CD4-positive, alpha-beta T cell treated with Interleukin-17A for 4 hours (primary cell): Measurements from ENCODE around the gene MAN1B1.
"Not testable (repeated sequence)": the region's sequence is repeated elsewhere in the genome, so short reads cannot be mapped to it uniquely, and the experiment has no call there.

Source experiments
- DNase-seq: peaks from one replicate; pipeline ENCODE4 v3.0.0-alpha.2; 2020; ENCODE audit warnings: mixed read lengths

Gene MAN1B1

DNA sequence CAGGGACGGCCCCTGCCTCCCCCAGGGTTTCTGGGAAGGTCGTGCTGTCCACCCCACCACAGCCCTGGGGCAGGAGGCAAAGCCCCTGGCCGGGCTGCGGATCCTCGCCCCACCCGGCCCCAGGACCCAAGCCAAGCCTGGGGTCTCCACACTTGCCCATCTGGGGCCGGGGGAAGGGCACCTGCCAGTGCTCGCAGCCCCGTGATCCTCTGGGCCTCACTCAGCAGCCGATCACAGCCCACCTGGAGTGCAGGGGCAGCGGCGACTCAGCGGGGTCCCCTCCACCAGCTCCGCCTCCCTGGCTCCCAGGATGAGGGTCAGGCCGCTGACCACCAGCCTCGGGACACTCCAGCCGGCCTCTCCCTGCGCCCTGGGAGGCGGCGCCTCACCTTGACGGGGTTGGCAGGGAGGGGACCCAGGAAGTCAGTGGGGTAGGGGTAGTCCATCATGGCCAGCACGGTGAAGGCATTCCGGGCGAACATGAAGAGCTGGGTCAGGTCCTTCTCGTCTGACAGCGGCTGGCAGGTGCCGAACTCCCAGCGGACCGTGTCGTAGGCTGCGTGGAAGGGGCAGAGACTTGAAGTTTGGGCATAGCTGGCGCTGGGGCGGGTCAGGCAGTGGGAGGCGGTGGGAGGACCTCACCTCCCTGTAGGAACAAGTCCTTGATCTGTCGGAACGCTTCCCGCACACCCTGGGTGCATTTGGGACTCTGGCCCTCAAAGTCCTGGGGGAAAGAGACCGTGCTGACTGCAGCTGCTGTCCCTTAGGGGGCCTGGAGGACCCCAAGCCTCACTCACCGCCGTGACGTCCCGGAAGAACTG is 26.0 kb downstream of the MAN1B1 start:
- DNase-seq, result no peak

DNA sequence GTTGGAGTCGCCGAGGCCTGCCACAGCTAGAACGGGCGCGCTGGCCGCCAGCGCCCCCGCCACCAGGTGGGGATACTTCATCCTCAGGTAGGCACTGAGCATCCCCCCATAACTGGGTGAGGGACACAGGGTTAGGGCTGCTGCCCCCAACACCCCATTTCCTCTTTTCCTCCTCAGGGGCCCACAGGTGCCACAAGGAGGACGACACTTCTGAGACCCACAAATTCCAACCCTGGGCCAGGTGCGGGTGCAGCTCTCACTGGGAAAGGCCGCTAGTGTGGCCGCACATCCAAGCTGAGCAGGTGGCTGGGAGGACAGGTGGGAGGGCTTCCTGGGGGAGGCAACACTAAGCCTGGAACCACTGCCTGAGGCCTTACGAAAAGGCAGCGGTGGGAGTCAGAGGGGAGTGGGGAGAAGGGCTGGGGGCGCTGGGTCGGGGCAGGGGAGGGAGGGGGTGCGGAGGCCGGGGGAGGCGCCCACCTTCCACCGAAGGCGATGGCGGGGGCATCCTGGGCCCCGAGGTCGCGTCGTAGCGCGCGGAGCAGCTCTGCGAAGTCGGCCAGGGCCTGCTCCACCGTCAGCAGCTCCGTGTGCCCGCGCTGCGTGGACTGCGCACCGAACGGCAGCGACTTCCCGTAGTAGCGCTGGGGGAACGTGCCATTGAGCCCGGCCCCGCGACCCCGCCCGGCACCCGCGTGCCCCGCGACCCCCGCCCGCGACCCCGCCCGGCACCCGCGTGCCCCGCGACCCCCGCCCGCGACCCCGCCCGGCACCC is 26.8 kb downstream of the MAN1B1 start:
- DNase-seq, result peak; percentile 55

DNA sequence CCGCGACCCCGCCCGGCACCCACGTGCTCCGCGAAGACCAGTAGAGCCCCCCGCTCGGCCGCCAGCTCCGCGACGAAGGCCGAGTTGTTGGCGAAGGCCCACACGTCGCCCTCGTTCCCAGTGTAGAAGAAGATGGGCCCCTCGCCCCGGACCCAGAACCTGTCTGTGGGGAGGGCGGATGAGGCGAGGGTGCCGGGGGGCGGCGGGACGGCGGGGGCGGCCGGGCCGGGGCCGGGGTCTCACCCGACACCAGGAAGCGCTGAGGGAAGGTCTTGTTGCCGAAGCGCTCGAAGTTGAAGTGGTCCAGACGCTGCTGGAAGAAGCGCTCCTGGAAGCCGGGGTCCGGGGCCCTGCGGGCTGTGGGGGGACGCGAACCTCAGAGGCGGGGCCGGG is 27.4 kb downstream of the MAN1B1 start:
- DNase-seq, result no peak

DNA sequence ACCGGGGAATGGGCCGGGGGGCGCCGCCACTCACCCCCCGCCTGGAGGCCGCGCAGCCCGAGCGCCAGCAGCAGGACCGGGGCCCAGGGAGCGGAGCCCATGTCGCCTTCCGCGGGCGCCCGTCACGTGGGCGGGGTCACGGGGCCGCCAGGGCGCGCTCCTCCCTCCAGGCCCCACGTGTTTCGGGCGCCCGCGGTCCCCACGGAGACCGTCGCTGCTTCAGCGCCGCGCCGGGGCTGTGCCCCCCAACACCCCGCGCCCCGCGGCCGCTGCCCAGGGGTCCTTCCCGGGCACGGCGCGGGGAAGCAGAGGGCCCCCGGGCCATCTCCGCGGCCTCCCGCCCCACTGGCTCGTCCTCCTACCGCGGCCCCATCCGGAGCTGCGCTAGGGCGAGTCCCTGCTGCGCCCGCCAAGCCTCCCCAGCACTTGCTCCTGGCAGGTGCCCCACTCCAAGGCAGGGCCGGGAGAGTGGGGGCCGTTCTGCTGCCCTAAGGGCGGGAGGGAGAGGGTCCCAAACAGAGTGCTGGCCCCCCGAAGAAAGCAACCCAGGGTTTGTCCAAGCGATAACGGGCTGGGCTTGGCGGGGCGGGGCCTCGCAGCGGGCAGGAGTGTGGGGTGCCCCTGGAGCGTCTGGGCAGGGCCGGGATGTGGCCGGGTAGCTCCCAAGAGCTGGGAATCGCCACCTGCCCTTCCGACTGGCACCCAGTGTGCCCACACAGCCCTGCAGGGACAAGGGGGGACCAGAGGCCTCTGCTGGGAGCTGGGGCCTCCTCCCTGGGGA is 28.0 kb downstream of the MAN1B1 start, which contains the start of gene DPP7:
DPP7 (minus strand) TSS at position 121 of the 781 bp plus-strand sequence; CDS start at position 101, 20 bp downstream.
- peak; percentile 87 for DNase-seq

DNA sequence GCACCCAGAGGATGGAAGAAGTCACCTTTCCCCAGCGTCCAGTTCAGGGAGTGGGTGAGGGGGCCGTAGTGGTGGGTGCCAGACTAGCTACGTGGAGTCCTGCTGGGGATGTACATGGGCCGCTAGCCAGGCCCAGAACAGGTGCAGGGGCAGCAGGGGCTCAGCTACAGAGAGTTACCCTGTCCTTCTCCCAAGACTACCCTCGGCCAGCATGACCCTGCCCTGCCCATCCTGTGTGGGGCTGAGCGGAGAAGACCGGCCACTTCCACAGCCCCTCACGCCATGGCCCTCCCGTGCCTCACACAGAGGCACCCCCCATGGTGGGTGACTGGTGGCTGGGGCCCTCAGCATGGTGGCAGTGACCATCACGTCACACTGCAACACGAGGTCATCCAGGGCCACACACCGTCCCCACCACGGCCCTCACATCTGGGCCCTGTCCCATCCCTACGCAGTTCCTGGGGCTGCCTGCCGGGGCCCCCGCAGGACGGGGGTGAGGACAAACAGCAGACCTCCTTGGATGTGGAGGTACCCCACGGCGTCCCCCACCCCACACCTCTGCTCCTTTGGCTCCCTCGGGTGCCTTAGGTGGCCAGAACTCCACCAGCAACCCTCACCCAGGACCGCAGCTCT is 28.7 kb downstream of the MAN1B1 start:
- no peak for DNase-seq

DNA sequence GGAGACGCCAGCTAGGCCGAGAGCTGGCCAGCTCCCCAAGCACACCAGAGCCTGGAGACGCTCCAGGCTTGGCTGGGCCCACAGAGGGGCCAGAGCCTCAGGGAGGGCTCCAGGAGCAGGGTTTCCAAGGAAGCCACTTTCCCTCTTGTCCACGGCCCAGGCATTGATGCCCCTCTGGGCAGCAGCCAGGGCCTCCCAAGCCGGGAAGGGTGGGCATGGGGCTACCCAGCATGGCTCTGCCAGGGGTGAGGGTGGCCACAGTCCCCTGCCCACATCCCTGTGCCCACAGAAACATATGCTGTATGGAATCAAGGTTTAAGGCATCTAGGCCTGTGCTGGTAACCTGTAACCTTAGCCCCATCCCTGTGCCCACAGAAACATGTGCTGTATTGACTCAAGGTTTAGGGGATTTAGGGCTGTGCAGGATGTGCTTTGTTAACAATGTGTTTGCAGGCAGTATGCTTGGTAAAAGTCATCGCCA is 29.3 kb downstream of the MAN1B1 start:
- no peak for DNase-seq

DNA sequence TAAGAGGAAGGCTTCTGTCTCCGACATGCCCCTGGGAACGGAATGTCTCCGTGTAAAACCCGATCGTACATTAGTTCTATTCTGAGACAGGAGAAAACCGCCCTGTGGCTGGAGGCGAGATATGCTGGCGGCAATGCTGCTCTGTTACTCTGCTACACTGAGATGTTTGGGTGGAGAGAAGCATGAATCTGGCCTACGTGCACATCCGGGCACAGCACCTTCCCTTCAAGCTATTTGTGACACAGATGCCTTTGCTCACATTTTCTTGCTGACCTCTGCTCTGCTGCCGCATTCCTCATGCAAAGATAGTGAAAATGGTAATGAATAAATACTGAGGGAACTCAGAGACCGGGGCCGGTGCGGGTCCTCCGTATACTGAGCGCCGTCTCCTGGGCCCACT is 29.9 kb downstream of the MAN1B1 start:
- DNase-seq, result no peak

DNA sequence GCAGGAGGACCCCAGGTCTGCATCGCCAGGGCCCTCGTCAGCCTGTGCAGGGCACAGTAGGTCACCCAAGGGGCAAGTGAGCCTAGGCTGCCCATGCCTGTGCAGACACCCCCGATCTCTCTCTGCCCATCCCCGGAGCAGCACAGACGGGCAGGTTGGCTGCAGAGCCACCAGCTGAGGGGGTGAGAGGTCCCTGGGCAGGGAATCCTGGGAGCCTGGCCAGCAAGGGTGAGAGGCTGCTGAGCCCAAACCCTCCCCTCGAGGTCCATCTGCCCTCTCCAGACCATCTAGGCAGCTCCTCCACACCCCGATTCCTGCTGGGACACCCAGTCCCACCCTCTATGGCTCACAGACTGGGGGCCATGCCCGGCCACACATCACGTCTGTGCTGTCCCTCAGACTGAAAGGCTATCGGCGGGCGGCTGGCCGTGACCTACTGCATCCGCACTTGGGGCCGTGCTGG is 30.5 kb downstream of the MAN1B1 start:
- no peak for DNase-seq

DNA sequence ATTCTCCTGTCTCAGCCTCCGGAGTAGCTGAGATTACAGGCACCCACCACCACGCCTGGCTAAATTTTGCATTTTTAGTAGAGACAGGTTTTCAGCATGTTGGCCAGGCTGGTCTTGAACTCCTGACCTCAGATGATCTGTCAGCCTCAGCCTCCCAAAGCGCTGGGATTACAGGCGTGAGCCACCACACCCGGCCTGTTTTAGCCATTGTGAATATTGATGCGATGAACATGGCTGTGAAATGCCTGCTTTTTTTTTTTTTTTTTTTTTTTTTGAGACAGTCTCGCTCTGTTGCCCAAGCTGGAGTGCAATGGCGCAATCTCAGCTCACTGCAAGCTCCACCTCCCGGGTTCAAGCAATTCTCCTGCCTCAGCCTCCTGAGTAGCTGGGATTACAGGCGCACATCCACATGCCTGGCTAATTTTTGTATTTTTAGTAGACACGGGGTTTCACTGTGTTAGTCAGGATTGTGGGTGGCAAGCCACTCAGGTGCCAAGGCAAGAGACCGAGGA is 31.4 kb downstream of the MAN1B1 start:
- DNase-seq, result not testable (repeated sequence)

DNA sequence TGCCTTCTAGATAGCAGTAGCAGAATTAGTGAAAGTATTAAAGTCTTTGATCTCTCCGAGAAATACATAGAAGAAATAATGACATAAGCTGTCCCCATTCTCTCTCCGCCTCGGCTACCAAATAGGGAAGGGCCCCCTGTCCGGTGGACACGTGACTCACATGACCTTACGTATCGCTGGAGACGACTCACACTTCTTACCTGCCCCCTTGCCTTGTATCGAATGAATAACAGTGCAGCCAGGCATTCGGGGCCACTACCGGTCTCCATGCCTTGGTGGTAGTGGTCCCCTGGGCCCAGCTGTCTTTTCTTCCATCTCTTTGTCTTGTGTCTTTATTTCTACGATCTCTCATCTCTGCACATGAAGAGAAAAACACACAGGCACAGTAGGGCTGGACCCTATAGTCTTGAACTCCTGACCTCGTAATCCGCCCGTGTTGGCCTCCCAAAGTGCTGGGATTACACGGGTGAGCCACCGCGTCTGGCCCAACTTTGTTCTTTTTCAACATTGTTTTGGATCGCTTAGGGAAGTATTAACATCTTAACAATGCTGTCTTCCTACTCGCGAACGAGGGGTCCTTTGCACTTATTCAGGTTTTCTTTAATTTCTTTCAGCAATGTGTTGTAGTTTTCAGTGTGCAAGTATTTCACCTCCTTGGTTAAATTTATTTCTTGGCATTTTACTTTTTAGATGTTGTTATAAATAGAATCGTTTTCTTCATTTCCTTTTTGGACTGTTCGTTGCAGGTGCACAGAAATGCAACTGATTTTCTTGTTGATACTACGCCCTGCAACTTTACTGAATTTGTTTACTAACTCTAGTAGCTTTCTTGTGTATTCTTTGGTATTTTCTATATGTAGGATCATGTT is 35.4 kb downstream of the MAN1B1 start:
- not testable (repeated sequence) for DNase-seq

DNA sequence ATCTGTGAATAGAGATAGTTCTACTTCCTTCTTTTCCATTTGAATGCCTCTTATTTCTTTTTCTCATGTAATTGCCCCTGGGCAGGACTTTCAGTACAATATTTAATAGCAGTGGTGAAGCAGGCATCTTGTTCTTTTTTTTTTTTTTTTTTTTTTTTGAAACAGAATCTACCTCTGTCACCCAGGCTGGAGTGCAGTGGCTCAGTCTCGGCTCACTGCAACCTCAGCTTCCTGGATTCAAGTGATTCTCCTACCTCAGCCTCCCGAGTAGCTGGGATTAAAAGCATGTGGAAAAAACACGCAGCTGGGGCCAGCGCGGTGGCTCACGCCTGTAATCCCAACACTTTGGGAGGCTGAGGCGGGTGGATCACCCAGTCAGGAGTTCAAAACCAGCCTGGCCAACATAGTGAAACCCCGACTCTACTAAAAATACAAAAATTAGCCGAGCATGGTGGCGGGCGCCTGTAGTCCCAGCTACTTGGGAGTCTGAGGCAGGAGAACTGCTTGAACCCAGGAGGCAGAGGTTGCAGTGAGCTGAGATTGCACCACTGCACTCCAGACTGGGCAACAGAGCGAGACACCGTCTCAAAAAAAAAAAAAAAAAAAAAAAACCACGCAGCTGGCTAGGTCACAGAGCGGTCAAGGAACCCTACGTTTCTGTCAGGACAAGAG is 36.1 kb downstream of the MAN1B1 start:
- not testable (repeated sequence) for DNase-seq

DNA sequence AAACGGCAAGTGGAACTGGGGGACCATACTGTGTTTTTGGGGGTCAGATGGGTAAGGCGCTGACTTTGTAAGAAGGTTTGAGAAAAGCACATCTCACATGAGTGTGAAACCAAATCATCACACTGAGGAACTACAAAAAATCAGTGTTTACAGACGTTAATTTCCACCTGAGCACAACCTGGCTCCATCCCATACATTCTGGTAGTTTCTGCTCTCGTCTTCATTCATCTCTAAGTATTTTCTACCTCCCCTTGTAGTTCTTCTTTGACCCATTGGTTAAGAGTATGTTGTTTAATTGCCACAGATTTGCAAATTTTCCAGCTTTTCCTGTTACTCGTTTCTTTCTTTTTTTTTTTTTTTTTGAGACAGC is 36.7 kb downstream of the MAN1B1 start:
- DNase-seq, result no peak

DNA sequence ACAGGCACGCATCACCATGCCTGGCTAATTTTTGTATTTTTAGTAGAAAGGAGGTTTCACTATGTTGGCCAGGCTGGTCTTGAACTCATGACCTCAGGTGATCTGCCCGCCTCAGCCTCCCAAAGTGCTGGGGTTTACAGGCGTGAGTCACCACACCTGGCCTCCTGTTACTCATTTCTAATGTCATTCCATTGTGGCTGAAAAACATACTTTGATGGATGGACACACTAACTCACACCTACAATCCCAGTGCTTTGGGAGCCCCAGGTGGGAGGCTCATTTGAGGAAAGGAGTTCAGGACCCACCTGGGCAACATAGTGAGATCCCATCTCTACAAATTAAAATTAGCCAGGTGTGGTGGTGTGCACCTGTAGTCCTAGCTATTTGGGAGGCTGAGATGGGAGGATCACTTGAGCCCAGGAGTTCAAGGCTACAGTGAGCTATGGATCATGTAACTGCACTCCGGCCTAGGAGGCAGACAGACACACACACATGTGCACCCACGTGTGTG is 37.2 kb downstream of the MAN1B1 start:
- DNase-seq, result not testable (repeated sequence)

DNA sequence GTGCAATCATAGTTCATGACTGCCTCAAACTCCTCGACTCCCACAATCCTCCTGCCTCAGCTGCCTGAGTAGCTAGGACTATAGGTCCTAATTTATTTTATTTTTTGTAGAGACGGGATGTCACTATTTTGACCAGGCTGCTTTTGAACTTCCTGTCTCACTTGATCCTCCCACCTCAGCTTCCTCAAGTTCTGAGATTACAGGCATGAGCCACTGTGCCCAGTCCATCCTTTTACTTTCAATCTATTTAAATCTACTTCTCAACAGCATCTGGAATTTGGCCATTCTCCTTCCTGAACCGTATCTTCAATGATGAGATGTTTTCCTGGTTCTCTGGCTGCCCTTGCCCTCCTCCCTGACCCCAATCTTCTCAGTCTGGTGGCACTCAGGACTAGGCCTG is 40.0 kb downstream of the MAN1B1 start:
- DNase-seq, result no peak

DNA sequence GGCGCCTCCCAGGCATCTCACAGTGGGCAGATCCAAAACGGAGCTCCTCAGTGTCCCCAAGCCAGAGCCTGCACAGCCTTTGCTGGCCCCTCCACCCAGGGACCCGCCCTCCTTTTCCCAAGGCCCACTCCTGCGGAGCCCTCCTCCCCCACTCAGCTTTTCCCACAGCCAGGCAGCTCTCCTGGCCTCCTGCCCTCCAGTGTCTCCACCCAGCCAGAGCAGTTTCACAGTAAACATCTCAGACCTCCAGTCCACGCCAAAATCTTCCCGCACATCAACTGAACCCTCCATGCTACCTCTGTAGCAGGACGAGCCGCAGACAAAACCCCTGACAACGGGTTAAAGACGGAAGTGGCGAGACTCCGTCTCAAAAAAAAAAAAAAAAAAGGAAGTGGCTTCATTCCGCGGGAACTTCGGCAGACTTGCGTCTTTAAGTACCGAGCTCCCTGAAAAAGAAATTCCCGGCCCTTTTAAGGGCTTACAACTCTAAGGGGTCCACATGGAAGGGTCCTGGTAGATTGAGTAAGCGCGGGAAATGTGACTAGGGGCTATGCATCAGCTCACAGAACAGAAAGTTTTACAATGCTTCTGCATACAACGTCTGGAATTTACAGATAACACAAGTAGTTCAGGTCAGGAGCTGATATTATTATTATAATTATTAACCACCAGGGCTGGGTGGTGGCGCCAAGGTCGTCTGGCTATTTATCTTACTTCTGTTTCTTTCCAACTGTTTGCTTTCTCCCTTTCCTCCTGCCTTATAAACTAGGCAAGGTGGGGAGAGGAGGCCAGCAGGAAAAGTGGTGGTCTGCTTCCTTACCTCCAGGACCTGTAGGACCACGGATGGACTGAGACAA is 40.7 kb downstream of the MAN1B1 start:
- DNase-seq, result peak; percentile 60

DNA sequence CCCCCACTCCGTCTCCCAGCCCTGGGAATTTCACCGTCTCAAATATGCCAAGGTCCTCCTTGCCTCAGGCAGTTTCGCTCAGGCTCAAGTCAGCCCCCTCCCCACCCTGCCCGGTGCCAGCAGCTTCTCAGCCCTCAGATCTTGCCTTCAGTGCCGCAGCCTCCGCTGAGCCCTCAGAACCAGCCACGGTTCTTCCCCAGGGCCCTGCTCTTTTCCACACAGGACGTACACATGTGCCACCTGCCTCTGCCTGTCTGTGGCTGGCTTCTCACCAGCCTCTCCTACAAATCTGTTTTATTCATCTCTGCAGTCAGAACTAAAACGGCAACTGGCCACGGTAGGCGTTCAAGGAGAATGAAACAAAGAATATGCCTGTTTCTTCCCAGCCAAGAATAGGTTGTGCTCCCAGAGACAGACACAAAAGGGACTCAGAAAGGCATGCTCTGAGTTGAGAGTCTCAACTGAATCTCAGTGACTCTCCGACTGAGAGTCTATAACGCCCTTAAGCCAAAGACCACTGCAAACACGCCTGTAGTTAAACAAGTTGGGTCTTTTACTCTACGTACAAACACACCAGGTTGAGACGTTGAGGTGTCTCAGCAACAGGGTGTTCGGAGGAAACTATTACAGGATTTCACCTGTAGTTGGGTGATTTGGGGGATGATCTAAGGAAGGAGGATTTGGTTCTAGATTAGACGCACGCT is 41.5 kb downstream of the MAN1B1 start:
- peak; percentile 27 for DNase-seq

DNA sequence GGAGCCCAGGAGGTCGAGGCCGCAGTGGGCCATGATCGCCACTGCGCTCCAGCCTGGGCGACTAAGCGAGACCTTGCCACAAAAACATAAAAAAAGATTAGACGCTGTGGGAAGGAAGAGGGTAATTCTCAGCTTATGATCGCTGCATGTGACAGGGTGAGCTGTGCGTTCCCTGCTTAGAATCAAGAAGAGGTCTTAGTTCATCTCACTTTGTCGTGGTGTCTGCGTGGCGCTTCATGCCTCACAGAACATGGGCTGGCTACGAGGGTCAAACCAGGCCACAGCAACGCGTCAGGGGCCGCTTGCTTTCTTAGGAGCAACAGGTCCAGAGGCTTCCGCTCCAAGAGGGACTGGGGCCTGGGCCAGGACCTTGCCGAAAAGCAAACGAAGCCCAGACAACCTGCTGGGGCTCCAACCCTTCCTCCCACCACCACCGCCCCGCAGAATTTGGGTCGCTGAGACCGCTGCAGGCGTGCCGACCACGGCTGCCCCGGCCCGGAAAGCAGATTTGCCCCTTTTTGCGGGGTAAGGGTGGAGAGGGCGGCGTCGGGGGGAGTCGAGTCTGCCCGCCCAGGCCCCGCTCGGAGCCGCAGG is 42.2 kb downstream of the MAN1B1 start:
- no peak for DNase-seq

DNA sequence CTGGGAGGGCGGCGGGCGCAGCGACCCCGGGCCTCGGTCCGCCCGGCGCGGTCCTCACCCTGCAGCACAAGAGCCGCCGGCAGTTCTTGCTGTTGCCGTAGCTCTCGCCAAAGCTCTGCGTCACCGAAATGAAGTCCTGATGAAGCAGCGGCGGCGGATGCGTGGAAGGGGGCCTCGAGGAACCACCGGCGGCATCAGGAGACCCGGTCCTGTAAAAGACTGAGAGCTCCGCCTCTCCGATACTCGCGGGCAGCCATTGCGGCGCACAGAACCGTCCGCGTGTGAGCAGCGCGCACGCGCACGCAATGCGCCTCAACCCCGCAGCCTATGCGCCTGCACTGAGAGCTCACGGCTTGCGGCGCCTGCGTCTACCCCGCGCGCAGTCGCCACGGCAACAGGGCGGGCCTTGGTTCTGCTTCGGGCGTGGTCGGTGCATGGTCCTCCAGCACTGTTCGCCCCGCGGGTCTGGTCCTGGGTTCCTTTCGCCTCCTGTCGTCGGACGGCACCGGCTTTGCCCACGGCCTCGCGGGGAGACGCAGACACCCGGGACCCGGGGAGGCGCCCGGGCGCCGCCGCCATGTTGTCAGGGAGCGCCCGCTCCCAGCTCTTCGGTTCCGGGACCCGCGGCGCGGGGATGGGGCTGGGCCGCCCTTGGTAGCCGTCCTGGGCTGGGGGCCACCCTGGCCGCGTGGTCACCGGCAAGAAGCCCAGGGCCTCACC is 42.8 kb downstream of the MAN1B1 start:
- DNase-seq, result peak; percentile 93
